ENCODE measurements around the gene TNC. TPM values are rescaled to one million over a fixed set of nuclear protein-coding genes. Genes with fewer than 3 reads are reported as not detected.

Gene TNC
- total and polyA plus RNA-seq, 8 donors, result 66.3 to 329 (median 109) TPM

GRCh38 chr9:115006660-115007059 is 111.3 kb downstream of the TNC start:
- Histone ChIP-seq H3K4me1 (peaks cover 0 to 39% of the 10 kb centered on the region in 2 donors), H3K27me3 (no peaks in the 10 kb centered on the region), H3K4me3 (no peak overlapping the region), H3K27ac (no peak overlapping the region), H3K9me3 (no peaks in the 10 kb centered on the region), H3K36me3 (no peaks in the 10 kb centered on the region)
- ATAC-seq (peak; percentile 73), DNase-seq (peak in 1 of 4 donors; percentile 51)
- intact Hi-C loops (cut with DNase I), result no loop called here
- TF ChIP-seq CTCF (IDR thresholded peaks at IDR 0.05), result no peak

DNA sequence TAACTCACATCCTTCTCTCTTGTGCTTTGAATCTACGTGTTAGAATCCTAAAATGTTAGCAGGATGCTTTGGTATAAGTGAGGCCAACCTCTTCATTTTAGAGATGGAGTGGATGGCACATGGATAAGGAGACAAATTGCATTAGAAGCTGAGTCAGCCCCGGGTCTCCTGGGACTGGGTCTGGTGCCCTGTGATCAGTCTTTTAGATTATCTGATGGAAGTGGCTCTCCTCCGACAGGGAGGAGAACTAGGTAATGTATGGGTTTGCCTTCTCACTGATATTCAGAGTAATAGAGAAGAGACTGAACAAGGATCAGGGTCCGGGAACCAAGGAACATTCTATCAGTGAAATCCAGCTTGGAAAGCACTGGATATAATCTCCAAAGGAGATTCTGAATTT is 112.6 kb downstream of the TNC start:
- no peak overlapping the region for H3K27ac ChIP-seq
- H3K36me3 ChIP-seq, result no peaks in the 10 kb centered on the region
- ATAC-seq (no peak), DNase-seq (no peak)
- no peak for TF ChIP-seq CTCF (IDR thresholded peaks at IDR 0.05)
- no peaks in the 10 kb centered on the region for H3K27me3 ChIP-seq
- H3K4me3 ChIP-seq, result no peak overlapping the region
- H3K9me3 ChIP-seq, result no peaks in the 10 kb centered on the region
- intact Hi-C loops (cut with DNase I), result no loop called here
- H3K4me1 ChIP-seq, result peaks cover 0 to 39% of the 10 kb centered on the region in 2 donors

DNA sequence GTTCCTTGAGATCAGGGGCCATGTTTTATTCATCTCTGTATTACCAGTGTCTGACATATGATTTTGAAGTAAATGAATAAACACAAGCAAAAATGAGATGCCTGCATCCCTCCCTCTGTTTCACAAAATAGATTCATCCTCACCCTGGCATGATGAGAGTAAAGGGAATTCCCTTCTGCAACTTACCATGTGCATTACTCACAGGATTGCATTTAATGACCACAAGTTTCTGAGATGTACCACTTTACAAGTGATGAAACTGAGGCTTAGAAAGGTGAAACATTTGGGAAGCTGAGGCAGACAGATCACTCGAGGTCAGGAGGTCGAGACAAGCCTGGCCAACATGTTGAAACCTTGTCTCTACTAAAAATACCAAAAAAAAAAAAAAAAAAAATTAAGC is 113.4 kb downstream of the TNC start:
- no peaks in the 10 kb centered on the region for H3K36me3 ChIP-seq
- DNase-seq (no peak), ATAC-seq (no peak)
- H3K9me3 ChIP-seq, result no peaks in the 10 kb centered on the region
- peaks cover 0 to 34% of the 10 kb centered on the region in 2 donors for H3K4me1 ChIP-seq
- H3K4me3 ChIP-seq, result no peak overlapping the region
- no peak for TF ChIP-seq CTCF (IDR thresholded peaks at IDR 0.05)
- no peak overlapping the region for H3K27ac ChIP-seq
- H3K27me3 ChIP-seq, result no peaks in the 10 kb centered on the region
- intact Hi-C loops (cut with DNase I), result no loop called here

- intact Hi-C loops (cut with DNase I), result no loop called here
- no peak for ATAC-seq
- DNase-seq, result no peak
Measured at GRCh38 chr9:115002371-115003120, 115.4 kb downstream of the TNC start.

More at GRCh38 chr9:115002371-115003120, 115.4 kb downstream of the TNC start:
- H3K27ac ChIP-seq, result no peak overlapping the region
- H3K9me3 ChIP-seq, result no peaks in the 10 kb centered on the region
- H3K4me3 ChIP-seq, result no peak overlapping the region
- no peak for TF ChIP-seq CTCF (IDR thresholded peaks at IDR 0.05)
- H3K4me1 ChIP-seq, result peaks cover 0 to 16% of the 10 kb centered on the region in 2 donors
- no peaks in the 10 kb centered on the region for H3K36me3 ChIP-seq
- no peaks in the 10 kb centered on the region for H3K27me3 ChIP-seq

Measured in left lung (tissue), 10 donors.